Measurements from ENCODE around the gene TEX44.
"Not testable (repeated sequence)": the region's sequence is repeated elsewhere in the genome, so short reads cannot be mapped to it uniquely, and the experiment has no call there.

The TEX44 gene

DNA sequence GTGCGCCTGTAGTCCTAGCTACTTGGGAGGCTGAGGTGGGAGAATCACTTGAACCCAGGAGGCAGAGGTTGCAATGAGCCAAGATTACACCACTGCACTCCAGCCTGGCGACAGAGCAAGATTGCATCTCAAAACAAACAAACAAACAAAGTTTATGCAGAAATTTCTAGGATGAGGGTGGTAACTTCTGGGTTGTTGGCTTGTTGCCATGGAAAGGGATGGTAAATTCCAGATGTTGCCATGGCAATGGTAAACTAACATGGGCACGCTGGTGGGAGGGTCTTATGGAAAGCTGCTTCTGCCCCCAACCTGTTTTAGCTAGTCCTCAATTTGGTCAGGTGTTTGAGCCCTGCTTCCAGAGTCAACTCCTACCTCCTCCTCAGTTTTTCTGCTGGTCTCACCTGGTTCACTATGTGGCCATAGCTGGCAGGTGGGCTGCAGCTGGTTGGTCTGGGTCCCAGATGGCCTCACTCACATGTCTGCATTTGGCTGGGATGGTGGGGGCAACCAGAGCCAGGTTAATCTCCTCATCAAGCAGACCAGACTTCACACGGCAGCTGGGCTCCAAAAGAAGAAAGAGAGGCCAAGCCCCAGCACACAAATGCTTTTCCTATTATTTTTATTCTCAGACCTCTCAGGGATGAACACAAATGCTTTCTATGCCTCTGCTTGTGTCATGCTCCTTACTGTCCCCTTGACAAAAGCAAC is 26.6 kb upstream of the TEX44 start:
- TF ChIP-seq, protein P1, sequence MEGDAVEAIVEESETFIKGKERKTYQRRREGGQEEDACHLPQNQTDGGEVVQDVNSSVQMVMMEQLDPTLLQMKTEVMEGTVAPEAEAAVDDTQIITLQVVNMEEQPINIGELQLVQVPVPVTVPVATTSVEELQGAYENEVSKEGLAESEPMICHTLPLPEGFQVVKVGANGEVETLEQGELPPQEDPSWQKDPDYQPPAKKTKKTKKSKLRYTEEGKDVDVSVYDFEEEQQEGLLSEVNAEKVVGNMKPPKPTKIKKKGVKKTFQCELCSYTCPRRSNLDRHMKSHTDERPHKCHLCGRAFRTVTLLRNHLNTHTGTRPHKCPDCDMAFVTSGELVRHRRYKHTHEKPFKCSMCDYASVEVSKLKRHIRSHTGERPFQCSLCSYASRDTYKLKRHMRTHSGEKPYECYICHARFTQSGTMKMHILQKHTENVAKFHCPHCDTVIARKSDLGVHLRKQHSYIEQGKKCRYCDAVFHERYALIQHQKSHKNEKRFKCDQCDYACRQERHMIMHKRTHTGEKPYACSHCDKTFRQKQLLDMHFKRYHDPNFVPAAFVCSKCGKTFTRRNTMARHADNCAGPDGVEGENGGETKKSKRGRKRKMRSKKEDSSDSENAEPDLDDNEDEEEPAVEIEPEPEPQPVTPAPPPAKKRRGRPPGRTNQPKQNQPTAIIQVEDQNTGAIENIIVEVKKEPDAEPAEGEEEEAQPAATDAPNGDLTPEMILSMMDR (IDR thresholded peaks at IDR 0.05) = no peak
- Histone ChIP-seq H3K9ac (no peak overlapping the region), H3K4me1 (no peaks in the 10 kb centered on the region), H3K9me3 (ENCODE audit: control insufficient read depth, low read length) (no peaks in the 10 kb centered on the region), H3K27me3 (ENCODE audit: control insufficient read depth, insufficient read depth, low read length) (no peaks in the 10 kb centered on the region), H3K27ac (no peak overlapping the region), H3K4me3 (ENCODE audit: low read depth, low read length) (no peak overlapping the region), H2AFZ (no peak overlapping the region), H3K4me2 (ENCODE audit: low read length) (no peak overlapping the region), H3K79me2 (no peaks in the 10 kb centered on the region), H3K36me3 (ENCODE audit: control insufficient read depth, insufficient read depth, low read length) (no peaks in the 10 kb centered on the region)

DNA sequence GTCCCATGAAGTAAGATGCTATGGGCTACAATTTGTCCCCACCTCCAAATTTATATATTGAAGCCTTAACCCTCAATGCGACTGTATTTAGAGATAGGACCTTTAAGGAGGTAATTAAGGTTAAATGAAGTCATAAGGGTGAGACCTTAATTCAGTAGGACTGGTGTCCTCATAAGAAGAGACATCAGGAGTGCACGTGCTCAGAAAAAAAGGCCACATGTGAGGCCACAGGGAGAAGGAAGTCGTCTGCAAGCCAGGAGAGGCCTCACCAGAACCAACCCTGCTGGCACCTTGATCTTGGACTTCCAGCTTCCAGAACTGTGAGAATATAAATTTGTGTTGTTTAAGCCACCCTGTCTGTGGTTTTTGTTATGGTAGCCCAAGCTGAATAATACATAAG is 25.5 kb upstream of the TEX44 start:
- no peaks in the 10 kb centered on the region for H3K79me2 ChIP-seq
- no peaks in the 10 kb centered on the region for H3K4me1 ChIP-seq
- TF ChIP-seq, protein P1 (IDR thresholded peaks at IDR 0.05) = no peak
- no peak overlapping the region for H2AFZ ChIP-seq
- no peak overlapping the region for H3K4me2 ChIP-seq (ENCODE audit: low read length)
- H3K27ac ChIP-seq = no peak overlapping the region
- H3K27me3 ChIP-seq (ENCODE audit: control insufficient read depth, insufficient read depth, low read length) = no peaks in the 10 kb centered on the region
- H3K9me3 ChIP-seq (ENCODE audit: control insufficient read depth, low read length) = no peaks in the 10 kb centered on the region
- H3K36me3 ChIP-seq (ENCODE audit: control insufficient read depth, insufficient read depth, low read length) = no peaks in the 10 kb centered on the region
- no peak overlapping the region for H3K9ac ChIP-seq
- no peak overlapping the region for H3K4me3 ChIP-seq (ENCODE audit: low read depth, low read length)

DNA sequence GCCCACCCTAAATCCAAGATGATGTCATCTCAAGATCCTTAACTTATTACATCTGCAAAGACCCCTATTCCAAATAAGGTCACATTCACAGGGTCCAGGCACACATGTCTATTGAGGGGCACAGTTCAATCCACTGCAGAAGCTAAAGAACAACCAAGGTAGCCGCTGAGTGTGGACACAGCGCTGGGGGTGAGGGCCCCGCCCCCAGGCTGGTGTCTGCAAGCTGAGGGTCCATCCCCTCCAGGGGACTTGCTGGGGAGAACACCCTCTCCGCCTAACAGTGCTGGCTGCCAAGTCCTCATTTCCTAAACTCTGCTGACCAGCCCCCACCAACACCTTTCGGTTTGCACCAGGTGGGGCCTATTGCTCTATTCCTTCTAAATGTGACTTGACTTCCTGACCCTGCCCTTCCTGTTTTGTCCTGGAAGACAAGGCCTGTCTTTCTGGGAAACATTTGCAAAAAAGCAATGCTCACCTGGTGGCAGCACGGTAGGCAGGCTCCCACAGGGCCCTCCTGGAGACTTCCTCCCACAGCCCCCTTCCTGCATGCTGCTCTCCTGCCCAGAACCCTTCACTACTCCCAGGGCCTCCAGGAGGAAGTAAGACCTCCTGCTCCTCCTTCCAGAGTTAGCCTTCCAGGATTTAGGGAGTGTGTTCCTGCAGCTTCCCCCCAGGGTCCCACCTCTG is 24.4 kb upstream of the TEX44 start:
- H3K9me3 ChIP-seq (ENCODE audit: control insufficient read depth, low read length) = no peaks in the 10 kb centered on the region

DNA sequence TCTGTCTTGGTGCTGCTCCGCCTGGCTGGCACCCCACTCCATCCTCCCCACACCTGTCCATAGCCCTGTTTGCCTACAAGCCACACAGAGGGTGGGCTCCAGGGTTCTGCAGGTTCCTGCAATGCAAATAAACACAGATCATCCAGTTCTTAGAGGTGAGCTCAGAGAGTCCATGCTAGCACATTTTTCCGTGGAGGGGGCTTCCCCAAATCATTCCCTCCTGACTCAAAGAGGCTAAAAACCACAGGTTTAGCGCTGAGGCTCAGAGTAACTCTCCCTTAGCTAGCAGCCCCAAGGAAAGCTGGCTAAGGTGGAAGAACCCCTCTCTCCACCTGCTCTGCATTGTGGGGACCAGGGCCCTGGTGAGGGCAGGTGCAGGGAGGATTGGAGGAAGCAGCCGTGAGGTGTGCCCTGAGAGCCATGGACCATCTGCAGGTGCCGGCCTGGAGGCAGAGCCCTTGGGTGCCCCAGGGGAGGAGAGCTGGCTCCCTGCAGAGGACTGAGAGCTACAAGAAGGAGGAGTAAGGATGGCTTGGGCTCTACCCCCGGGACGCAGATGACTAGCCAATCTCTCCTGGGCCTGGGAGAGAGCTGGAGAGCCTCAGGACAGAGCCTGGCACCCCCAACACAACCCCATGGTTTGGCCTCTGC is 23.8 kb upstream of the TEX44 start:
- H3K4me2 ChIP-seq (ENCODE audit: low read length) = no peak overlapping the region
- H3K79me2 ChIP-seq = no peaks in the 10 kb centered on the region
- TF ChIP-seq, protein P1 (IDR thresholded peaks at IDR 0.05) = no peak
- no peaks in the 10 kb centered on the region for H3K36me3 ChIP-seq (ENCODE audit: control insufficient read depth, insufficient read depth, low read length)
- no peak overlapping the region for H3K27ac ChIP-seq
- H3K9me3 ChIP-seq (ENCODE audit: control insufficient read depth, low read length) = no peaks in the 10 kb centered on the region
- H2AFZ ChIP-seq = no peak overlapping the region
- H3K9ac ChIP-seq = no peak overlapping the region
- no peaks in the 10 kb centered on the region for H3K27me3 ChIP-seq (ENCODE audit: control insufficient read depth, insufficient read depth, low read length)
- no peaks in the 10 kb centered on the region for H3K4me1 ChIP-seq
- H3K4me3 ChIP-seq (ENCODE audit: low read depth, low read length) = no peak overlapping the region

More for the DNA sequence above, 24.4 kb upstream of the TEX44 start:
- Histone ChIP-seq H3K9ac (no peak overlapping the region), H3K4me2 (ENCODE audit: low read length) (no peak overlapping the region), H3K27me3 (ENCODE audit: control insufficient read depth, insufficient read depth, low read length) (no peaks in the 10 kb centered on the region), H3K36me3 (ENCODE audit: control insufficient read depth, insufficient read depth, low read length) (no peaks in the 10 kb centered on the region), H3K27ac (no peak overlapping the region), H3K4me3 (ENCODE audit: low read depth, low read length) (no peak overlapping the region), H3K4me1 (no peaks in the 10 kb centered on the region), H3K79me2 (no peaks in the 10 kb centered on the region), H2AFZ (no peak overlapping the region)
- TF ChIP-seq, protein P1 (IDR thresholded peaks at IDR 0.05) = no peak

DNA sequence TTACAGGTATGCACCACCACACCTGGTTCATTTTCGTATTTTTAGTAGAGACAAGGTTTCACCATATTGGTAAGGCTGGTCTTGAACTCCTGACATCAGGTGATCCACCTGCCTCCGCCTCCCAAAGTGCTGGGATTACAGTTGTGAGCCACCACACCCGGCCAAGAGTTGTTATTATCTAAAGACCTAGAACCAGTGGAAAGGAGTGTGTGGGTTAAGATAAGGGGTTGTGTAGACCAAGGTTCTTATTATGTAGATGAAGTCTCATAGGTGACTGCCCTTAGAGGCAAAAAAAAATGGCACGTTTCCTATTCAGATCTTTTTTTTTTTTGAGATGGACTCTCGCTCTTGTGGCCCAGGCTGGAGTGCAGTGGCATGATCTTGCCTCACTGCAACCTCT is 21.7 kb upstream of the TEX44 start:
- H2AFZ ChIP-seq; H3K4me3 ChIP-seq (ENCODE audit: low read depth, low read length); H3K9ac ChIP-seq: not testable (repeated sequence)

More for the DNA sequence above, 21.7 kb upstream of the TEX44 start:
- H3K9me3 ChIP-seq (ENCODE audit: control insufficient read depth, low read length); H3K36me3 ChIP-seq (ENCODE audit: control insufficient read depth, insufficient read depth, low read length); H3K27me3 ChIP-seq (ENCODE audit: control insufficient read depth, insufficient read depth, low read length); H3K79me2 ChIP-seq; H3K4me2 ChIP-seq (ENCODE audit: low read length); H3K27ac ChIP-seq; H3K4me1 ChIP-seq: not testable (repeated sequence)

Measured in parathyroid adenoma (tissue), 2 donors.